Measurements from ENCODE around the gene FOXJ2.

DNA sequence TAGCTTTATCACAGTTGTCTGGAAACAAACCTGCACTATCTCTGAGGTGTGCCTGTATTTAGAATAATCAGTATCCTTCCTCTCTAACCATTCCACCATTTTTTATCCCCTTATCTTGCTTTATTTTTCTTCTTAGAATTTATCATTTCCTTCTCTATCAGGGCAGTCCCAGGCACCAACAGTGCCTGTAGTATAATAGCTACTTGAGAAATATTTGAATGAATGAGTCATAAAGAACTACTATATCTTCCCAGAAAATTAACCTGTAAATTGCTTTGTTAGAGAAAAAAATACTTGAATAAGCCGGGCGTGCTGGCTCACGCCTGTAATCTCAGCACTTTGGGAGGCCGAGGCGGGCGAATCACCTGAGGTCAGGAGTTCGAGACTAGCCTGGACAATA is 21.2 kb upstream of the FOXJ2 start:
- TF ChIP-seq, protein P1, sequence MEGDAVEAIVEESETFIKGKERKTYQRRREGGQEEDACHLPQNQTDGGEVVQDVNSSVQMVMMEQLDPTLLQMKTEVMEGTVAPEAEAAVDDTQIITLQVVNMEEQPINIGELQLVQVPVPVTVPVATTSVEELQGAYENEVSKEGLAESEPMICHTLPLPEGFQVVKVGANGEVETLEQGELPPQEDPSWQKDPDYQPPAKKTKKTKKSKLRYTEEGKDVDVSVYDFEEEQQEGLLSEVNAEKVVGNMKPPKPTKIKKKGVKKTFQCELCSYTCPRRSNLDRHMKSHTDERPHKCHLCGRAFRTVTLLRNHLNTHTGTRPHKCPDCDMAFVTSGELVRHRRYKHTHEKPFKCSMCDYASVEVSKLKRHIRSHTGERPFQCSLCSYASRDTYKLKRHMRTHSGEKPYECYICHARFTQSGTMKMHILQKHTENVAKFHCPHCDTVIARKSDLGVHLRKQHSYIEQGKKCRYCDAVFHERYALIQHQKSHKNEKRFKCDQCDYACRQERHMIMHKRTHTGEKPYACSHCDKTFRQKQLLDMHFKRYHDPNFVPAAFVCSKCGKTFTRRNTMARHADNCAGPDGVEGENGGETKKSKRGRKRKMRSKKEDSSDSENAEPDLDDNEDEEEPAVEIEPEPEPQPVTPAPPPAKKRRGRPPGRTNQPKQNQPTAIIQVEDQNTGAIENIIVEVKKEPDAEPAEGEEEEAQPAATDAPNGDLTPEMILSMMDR (IDR thresholded peaks at IDR 0.05): no peak
- no peak for TF ChIP-seq POLR2A (IDR thresholded peaks at IDR 0.05)

Data from lower leg skin (tissue), 3 donors.